ENCODE measurements around the gene MALAT1. TPM values are rescaled to one million over a fixed set of nuclear protein-coding genes. Genes with fewer than 3 reads are reported as not detected.

Gene MALAT1
- total and polyA plus RNA-seq, 2 of the 13 experiments (the other 11 are each of a cell fraction or from before 2014, with no cell fraction given): 143 to 1,237 TPM

- TF ChIP-seq BRCA1 (CRISPR knock-in tag; IDR thresholded peaks at IDR 0.05) (no peak), ZKSCAN1 (IDR thresholded peaks at IDR 0.05; ENCODE audit: low read length) (no peak), ZNF784 (CRISPR knock-in tag; IDR thresholded peaks at IDR 0.05; ENCODE audit: borderline replicate concordance) (no peak), ZSCAN25 (CRISPR knock-in tag; IDR thresholded peaks at IDR 0.05) (0 out of 2 replicates have a peak, but pooled peaks have one; percentile 42), ATF7-NPFF (CRISPR knock-in tag; IDR thresholded peaks at IDR 0.05; ENCODE audit: low read depth) (0 out of 2 replicates have a peak, but pooled peaks have one; percentile 7), ELF3 (CRISPR knock-in tag; IDR thresholded peaks at IDR 0.05) (0 out of 2 replicates have a peak, but pooled peaks have one; percentile 10), RFX3 (CRISPR knock-in tag; IDR thresholded peaks at IDR 0.05) (no peak), PHF8 (CRISPR knock-in tag; IDR thresholded peaks at IDR 0.05) (peak; percentile 9; the same call in 1 of the 2 replicates), ADNP (CRISPR knock-in tag; IDR thresholded peaks at IDR 0.05) (no peak), XBP1 (CRISPR knock-in tag; IDR thresholded peaks at IDR 0.05) (no peak), FOXO1 (CRISPR knock-in tag; IDR thresholded peaks at IDR 0.05) (peak; percentile 16; the same call in 1 of the 2 replicates), ZFP41 (CRISPR knock-in tag; IDR thresholded peaks at IDR 0.05; ENCODE audit: borderline replicate concordance) (no peak), GABPB1 (CRISPR knock-in tag; IDR thresholded peaks at IDR 0.05) (no peak; the same call in 1 of the 2 replicates), ZNF761 (CRISPR knock-in tag; conservative IDR thresholded peaks at IDR 0.05) (0 out of 2 replicates have a peak, but pooled peaks have one; percentile 28), ZNF660 (CRISPR knock-in tag; IDR thresholded peaks at IDR 0.05; ENCODE audit: borderline replicate concordance, low read depth) (no peak), BRD4 (CRISPR knock-in tag; IDR thresholded peaks at IDR 0.05) (peak; percentile 6; the same call in 1 of the 2 replicates), IRF9 (CRISPR knock-in tag; IDR thresholded peaks at IDR 0.05; ENCODE audit: borderline replicate concordance) (0 out of 2 replicates have a peak, but pooled peaks have one; percentile 37), SKI (IDR thresholded peaks at IDR 0.05; ENCODE audit: partially characterized antibody) (peak; percentile 44), SKIL (CRISPR knock-in tag; IDR thresholded peaks at IDR 0.05; ENCODE audit: borderline replicate concordance) (peak; percentile 63), SRY (CRISPR knock-in tag; IDR thresholded peaks at IDR 0.05) (no peak)
- TF ChIP-seq, protein P1, sequence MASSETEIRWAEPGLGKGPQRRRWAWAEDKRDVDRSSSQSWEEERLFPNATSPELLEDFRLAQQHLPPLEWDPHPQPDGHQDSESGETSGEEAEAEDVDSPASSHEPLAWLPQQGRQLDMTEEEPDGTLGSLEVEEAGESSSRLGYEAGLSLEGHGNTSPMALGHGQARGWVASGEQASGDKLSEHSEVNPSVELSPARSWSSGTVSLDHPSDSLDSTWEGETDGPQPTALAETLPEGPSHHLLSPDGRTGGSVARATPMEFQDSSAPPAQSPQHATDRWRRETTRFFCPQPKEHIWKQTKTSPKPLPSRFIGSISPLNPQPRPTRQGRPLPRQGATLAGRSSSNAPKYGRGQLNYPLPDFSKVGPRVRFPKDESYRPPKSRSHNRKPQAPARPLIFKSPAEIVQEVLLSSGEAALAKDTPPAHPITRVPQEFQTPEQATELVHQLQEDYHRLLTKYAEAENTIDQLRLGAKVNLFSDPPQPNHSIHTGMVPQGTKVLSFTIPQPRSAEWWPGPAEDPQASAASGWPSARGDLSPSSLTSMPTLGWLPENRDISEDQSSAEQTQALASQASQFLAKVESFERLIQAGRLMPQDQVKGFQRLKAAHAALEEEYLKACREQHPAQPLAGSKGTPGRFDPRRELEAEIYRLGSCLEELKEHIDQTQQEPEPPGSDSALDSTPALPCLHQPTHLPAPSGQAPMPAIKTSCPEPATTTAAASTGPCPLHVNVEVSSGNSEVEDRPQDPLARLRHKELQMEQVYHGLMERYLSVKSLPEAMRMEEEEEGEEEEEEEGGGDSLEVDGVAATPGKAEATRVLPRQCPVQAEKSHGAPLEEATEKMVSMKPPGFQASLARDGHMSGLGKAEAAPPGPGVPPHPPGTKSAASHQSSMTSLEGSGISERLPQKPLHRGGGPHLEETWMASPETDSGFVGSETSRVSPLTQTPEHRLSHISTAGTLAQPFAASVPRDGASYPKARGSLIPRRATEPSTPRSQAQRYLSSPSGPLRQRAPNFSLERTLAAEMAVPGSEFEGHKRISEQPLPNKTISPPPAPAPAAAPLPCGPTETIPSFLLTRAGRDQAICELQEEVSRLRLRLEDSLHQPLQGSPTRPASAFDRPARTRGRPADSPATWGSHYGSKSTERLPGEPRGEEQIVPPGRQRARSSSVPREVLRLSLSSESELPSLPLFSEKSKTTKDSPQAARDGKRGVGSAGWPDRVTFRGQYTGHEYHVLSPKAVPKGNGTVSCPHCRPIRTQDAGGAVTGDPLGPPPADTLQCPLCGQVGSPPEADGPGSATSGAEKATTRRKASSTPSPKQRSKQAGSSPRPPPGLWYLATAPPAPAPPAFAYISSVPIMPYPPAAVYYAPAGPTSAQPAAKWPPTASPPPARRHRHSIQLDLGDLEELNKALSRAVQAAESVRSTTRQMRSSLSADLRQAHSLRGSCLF (CRISPR knock-in tag; IDR thresholded peaks at IDR 0.05; ENCODE audit: borderline replicate concordance): no peak
Observed at GRCh38 chr11:65489706-65490320, 9.0 kb upstream of the MALAT1 start (continued).

All from HepG2 (cell line).